Adipose tissue (tissue), 3 donors: ENCODE data around the gene ITM2C. TPM values are rescaled to one million over a fixed set of nuclear protein-coding genes. Genes with fewer than 3 reads are reported as not detected.

Experiments
- H3K27ac ChIP-seq: one replicate; pipeline ENCODE4 v1.5.1; 2013; ENCODE audit warnings: low read depth, low read length
- WGBS, 3 donors: extraction: QIAGEN DNeasy Blood & Tissue Kit; methylation state at CpG; one replicate each; pipeline ENCODE4 v1.1.7; 2013; 5-methylcytosine and 5-hydroxymethylcytosine counted together
- polyA plus RNA-seq, 3 donors: library from polyadenylated mRNA; stranded (reverse); fragments of 200-250 nt; gene quantifications; one replicate each; pipeline ENCODE4 v1.2.3, GENCODE V29; 2013
- donor health status: healthy with polysubstance abuse.
- donor health status: Bipolar disorder and iron deficiency.
- donor health status: healthy.

The ITM2C gene
- polyA plus RNA-seq, 3 donors = 28.3 to 31.8 (median 31.2) TPM

DNA sequence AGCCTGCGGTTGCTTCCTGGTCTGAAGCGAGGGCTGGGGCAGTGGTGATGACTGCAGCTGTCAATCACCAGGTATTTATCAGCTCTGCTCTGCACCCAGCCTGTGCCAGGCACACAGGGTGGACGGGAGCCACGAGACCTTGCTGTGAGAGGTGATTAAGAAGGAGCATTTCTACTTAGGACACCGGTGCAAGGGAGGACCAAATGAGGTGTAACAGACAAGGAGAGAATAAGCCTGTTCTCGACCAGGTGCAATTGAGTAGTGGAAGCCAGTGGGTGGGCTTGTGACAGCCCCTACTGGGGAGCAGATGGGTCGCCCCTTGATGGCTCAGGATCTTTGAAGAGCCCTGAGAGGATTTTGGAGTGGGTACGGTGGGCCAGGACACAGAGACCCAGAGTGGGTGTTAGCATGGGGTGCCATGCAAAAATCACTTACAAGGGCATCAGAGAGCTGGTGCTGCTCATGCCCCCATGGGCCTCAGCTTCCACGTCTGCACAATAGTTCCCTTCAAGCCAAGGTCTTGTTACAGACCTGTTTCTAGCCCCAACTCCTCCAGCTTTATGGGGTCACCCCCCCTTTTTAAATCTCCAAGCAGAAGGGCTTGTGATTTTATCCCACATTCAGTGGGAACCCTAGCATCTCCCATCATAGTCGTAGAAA lies 35.7 kb downstream of the ITM2C start:
- no peak overlapping the region for H3K27ac ChIP-seq
- 43 to 79% (median 74%) methylated on average over 10 of the region's 10 CpGs for WGBS, 3 donors

DNA sequence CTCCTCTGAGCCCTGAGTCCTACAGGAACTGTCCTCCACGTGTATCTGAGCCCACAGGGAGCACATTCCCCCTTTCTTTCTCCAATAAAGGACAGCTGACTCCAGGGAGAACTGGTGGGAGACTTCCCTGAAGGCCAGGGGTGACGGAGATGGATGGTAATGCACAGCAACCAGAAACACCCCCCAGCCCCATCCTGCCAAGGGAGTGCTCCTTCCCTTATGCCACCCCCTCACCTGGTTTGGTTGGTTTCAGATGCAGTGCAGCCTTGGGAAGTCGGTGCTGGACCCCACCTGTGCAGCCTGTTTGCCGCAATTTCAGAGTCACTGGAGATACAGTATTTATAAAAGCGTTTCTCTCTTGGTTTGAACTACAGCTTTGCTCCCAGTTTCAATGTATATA lies 36.3 kb downstream of the ITM2C start:
- no peak overlapping the region for H3K27ac ChIP-seq
- 46 to 79% (median 76%) methylated on average over 5 of the region's 5 CpGs for WGBS, 3 donors

DNA sequence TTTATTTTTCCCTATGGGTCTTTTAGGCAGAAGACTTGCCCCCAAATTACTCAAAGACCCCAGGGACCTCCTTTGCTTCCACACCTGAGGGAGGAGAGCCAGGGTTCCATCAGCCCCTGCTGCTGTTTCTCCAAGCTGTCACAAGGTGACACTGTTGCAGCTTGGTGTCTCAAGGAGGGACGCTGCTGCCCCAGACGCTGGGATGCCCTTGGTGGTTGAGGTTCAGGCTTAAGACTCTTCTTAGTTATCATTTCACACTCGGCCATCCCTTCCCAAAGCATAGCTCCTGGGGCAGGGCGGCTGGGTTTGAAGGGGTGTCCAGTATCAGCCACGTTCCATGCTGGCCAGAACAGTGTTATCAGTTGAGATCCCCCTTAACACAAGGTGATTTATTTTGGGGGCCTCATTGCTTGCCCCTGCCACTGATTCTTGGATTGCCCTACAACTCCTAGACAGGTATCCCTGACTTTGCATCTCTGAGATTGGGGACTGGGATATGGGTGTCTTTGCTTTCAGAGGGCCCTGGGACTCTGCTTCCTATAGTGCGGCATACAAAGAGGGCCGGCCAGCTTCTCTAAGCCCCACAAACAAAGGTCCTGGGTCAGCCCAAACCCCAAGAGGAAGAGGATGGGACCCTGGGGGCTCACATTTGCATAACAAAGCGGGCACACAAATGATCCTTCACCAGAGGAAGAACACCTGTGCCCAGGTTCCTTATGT lies 37.6 kb downstream of the ITM2C start:
- 35 to 50% (median 47%) methylated on average over 8 of the region's 8 CpGs for WGBS, 3 donors
- no peak overlapping the region for H3K27ac ChIP-seq

DNA sequence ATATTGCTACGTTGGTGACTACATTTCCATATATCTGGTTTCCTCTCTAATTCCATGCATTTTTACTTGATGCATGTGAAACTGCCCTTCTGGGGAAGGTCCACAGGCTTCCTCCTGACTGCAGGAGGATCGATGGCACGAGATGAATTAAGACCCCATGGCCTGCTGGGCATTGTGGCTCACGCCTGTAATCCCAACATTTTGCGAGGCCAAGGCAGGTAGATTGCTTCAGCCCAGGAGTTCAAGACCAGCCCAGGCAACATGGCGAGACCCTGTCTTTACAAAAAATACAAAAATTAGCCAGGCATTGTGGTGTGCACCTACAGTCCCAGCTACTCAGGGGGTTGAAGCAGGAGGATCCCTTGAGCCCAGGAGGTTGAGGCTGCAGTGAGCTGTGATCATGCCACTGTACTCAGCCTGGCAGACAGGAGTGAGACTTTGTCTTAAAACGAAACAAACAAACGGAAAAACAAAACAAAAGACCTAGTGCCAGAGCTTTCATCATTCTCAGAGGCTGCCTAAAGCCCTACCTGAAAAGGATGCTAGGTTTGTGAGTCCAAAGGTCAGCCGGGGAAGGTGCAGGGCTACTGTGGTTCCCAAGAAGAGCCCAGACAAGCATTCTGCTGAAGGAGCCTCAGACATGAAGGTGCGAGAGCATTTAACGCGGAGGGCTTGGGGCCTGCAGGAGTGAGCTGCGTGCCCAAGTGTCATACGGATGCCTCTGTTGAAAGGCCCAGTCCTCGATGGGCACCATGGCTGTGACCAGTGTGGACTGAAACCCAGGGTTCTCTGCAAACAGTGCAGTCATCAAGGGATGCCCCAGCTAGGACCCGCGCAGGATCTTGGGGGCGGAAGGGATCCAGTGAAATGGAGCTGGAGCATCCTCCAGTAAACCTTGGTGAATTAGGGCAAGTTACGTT lies 38.7 kb downstream of the ITM2C start:
- 81 to 91% (median 91%) methylated on average over 19 of the region's 19 CpGs for WGBS, 3 donors
- H3K27ac ChIP-seq = no peak overlapping the region

DNA sequence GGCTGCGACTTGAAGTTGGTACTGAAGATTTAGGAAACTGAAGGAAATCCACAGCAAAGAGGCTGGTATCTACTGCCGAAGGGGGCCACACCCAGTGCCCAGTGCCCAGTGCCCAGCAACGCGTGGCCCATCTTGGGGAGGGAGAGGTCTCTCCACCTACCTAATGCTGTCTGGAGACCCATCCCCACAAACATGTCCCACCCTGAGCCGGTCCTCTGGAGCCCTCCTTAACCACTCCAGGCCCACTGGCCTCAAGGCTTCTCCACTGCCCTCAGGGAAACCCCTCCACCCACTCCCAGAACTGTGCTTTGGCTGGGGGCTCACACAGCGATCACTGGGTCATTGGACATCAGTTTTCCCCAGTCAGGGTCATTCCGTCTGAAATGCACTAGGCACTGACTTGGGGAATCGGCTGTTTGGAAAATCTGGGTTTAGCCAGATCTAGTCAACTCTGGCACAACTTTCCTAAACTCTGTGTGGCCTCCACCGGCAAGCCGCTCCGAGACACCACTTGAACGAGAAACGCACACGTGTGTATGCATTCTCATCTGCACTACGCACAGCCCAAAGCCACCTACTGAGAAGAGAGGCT lies 40.2 kb downstream of the ITM2C start:
- H3K27ac ChIP-seq = no peak overlapping the region
- 75 to 84% (median 82%) methylated on average over 15 of the region's 15 CpGs for WGBS, 3 donors

DNA sequence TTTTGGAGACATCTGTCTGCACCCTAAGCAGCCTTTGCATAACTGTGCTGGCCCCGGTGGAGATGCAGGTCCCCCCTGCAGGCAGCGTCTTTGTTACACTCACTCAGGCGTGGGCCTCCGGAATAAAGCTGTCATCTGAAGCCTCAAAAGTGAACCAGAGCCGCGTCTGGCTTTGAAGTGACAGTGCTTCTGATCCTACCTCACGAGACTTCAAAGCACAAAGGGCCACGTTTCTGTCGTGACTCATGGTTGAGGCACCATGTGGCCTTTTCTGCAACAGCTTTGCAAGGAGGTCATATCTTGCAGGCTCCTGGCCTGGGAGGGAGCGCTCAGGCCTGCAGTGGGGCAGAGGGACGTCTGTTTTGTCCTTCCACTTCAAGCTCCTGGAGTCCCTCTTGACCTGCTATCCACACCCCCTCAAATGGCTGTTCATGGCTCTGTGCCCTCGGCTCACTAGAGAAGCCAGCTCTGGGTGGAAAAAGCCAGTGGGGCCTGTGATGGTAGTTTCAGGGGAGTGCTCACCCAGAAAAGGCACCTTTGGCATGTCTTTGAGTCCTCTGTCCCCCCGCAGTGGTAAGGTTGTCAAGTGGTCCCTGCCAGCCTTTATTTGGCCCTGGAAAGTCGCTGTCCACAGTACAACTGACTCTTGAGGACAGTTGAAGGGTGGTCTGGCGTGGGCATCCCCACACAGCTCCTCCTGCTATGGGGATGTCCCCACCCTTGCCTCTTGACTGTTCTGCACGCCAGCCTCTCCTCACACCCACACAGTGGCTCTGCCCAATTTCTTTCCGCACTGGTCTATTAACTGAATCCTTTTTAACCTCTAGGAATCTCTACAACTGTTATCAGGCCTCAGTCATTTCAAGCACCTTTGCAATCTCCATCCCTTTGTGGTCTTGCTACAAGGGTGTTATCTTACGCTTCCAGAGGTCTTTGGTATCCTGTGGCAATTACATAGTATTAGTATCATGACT lies 41.0 kb downstream of the ITM2C start:
- H3K27ac ChIP-seq = no peak overlapping the region
- 56 to 78% (median 76%) methylated on average over 18 of the region's 18 CpGs for WGBS, 3 donors

DNA sequence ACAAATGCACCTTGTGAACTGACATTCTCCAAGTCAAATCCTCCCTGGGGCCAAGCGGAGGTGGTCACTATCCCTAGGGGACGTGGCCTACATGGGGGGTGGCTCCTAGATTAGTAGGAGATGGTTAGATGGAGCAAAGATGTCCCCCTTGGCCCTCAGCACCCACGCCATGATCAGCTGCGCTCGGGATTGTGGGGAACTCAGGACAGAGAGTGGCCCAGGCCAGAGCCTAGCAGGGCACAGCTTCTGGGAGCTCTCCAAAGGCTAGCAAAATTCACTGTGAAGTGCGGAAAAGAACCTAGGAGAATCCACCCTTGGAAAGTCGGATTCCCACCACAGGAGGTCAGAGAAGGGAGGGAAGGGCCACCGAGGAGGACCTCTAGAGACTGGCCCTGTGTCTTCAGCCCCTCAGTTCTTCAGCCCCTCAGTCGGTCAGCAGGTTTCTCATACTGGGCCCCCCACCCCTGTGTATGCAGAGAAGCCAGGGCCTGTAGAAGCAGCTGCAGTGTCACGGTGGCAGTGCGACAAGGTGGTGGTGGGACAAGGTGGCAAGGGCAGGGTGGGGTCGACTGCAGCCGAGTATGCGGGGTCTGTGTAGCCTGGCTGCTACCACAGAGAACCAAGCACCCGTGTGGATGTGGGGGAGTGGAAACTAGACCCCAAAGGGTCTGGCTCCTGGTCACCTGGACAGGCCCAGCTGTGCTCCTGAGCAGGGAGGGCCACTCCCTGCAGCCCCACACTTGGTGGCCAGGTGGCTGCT lies 41.9 kb downstream of the ITM2C start:
- no peak overlapping the region for H3K27ac ChIP-seq
- WGBS, 3 donors = 84 to 95% (median 94%) methylated on average over 15 of the region's 15 CpGs

DNA sequence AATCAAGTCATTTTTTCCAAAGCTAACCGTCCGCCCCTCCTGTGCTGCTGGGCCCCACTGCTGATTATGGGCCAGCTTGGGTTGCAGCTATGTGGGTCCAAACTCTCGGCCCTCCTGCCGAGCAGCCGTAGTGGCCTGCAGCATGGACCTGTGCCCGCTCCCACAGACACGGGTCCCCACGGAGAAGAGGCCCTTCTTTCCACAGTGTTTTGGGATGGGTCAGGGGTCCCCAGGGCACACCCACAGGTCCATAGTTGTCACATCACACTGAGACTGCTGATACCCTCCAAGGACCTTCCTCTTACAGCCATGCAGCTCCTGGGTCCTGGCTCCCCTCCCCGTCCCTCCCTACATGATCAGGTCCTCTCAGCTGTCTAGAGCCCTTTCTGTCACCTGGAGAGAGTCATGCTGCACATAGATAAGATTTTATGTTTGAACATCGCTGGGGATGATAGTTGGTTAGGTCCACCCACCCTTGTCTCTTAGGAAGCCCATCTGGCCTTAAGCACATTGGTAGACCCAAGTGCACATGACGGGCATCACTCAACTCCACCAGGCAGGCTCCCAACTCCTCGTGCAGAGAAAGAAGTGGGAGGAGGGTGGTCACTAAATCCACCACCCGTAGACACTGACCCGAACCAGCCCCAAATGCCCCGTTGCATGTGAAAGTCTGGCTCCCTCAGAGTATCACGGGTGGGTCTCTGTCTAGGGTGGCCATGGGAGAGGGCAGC lies 42.8 kb downstream of the ITM2C start:
- WGBS, 3 donors = 84 to 95% (median 92%) methylated on average over 15 to 16 of the region's 16 CpGs
- H3K27ac ChIP-seq = no peak overlapping the region

DNA sequence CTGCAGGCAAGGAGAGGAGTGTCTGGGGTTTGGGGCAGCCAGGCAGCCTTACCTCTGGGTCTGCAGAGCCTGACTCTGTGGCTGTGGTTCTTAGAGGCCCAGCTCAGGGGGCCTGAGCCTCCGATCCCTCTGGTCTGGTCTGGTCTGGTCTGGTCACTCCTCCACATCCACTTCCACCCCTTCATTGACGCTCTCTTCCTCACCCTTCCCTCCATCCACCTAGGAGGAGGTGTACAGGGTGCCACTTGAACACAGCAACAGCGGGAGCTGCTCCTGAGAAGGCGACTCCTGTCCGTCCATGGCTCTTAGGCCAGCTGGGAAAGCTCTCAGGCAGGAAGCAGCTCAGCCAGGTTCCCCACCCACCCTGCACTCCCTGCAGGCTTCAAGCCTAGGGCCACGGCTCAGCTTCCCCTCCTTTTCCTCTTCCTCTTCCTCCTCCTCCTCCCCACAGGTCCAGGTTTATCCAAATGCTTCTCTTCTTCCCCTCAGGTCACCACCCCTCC lies 43.4 kb downstream of the ITM2C start:
- no peak overlapping the region for H3K27ac ChIP-seq
- whole genome bisulfite sequencing, 3 donors = 48 to 63% (median 63%) methylated on average over 5 to 6 of the region's 6 CpGs

DNA sequence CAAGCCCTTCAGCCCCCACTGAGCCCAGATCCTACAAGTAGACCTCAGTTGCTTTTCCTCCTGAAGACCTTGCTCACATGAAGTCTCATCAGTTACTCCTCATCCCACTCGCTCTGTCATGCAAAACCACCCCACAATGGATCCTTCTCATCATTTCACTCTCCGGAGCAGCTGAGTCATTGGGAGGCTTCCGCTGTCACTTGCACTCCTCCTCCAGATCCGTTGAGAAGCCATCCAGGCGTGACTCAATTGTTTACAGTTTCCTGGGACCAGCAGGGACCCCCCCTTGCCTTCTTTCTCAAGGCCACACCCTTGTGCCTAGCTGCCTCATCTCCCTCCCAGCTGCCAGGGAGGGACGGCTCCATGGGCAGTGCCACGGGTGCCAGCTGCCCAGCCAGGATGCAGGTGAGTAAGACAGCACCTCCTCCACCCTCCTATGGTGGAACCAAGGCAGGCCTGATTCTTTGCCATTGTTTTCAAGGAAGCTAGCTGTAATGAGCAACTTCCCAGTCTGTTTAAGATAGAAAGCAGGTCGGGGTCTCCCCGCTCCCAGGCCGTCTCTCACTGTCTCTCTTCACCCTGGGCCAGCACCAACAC lies 44.0 kb downstream of the ITM2C start:
- 60 to 71% (median 62%) methylated on average over 10 of the region's 10 CpGs for WGBS, 3 donors
- H3K27ac ChIP-seq = no peak overlapping the region

DNA sequence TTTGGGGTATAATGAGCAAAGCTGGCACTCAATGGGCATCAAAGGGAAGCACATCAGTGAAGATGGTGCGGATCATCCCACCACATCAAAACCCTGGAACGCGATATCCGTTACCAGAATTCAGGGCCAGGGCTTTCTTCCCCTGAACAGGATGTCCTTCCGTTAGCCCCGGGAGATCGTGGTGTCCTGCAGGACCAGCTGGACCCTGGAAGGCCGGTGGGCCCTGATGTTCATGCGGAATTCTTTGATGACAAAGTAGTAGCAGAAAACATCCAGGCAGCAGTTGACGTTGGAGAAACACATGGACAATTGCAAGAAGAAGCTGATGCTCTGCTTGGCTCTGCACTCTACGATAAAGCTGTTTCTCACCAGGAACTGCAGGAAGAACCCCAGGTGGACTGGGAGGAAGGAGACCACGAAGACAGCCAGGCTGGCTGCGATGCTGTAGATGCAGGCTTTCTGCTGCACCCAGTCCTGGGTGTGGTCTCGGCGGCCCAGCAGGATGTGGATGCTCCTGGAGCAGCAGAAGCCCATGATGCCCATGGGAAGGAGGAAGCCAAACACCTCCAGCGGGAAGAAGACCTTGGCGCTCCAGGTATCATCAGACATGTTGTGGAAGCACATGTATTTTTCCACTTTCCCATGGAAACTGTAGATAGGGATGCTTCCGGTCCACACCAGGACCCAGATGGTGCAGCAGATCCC lies 45.3 kb downstream of the ITM2C start:
- WGBS, 3 donors = 82 to 95% (median 92%) methylated on average over 18 of the region's 18 CpGs
- H3K27ac ChIP-seq = no peak overlapping the region

DNA sequence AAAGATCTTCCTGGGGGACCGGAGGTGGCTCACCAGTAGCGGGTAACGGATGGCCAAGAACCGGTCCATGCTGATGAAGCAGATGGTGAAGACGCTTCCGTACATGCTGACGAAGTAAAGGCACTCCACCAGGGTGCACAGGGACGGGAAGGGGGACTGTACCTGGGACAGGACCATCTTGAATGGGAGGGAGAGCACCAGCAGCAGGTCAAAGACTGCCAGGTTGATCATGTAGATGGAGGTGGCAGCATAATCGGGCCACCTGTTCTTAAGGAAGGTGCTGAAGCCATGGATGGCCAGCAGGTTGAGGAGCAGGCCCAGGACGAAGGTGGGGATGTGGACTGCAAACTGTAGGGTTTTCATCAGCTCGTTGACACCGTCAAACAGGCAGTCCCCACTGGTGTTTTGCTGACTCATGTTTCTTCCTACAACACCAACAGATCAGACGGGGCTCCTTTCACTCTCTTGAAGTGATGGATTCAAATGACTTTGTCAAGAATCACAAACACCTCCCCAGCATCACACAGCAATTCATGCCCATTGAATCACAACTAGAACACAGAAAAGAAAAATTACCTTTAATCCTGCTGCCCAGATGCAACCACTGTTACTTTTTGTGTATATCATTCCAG lies 45.9 kb downstream of the ITM2C start:
- no peak overlapping the region for H3K27ac ChIP-seq
- 82 to 86% (median 85%) methylated on average over 13 of the region's 13 CpGs for WGBS, 3 donors

DNA sequence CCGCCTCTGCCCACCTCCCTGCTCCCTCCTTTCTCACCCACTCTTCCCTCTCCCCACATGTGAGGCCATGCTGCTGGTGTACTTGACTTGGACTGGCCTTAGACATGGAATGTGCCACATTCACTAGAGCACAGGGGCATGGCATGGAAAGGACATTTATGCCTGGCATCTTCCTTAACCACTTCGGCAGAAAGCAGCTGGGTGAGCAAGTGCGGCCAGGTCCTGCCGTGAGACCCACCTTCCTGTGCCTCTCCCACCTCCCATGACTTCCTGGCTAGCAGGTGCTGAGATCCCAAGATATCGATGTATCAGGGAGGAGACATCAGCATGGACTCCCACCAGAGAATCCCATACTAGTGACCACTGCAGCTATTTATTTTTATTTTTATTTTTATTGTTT lies 47.3 kb downstream of the ITM2C start:
- 73 to 91% (median 89%) methylated on average over 5 of the region's 5 CpGs for WGBS, 3 donors
- no peak overlapping the region for H3K27ac ChIP-seq

DNA sequence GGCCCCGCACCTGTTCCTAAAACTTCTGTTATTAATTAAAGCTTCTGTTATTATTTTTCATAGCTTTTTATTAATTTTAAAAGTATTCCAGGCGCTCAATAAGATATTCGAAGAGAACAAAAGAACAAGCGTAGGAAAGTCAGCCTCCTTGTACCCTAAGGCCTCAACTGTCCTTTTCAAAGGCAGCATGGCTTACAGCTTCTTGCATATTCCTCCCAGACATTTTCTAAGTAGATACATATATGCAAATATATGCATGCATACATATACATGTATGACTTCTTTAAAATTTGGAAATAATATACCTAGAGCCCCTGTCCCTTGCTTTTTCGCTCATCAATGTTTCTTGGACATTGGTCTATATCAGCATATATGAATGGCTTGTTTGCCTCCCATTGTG lies 48.0 kb downstream of the ITM2C start:
- no peak overlapping the region for H3K27ac ChIP-seq
- 83 to 99% (median 95%) methylated on average over 5 of the region's 5 CpGs for WGBS, 3 donors
